Measurements from ENCODE around the gene VAC14. TPM values are rescaled to one million over a fixed set of nuclear protein-coding genes. Genes with fewer than 3 reads are reported as not detected.
A peak's percentile ranks its signal among the peaks of the same experiment; 100 is the strongest.

Gene VAC14
- total RNA-seq, 1 donor from 2014 or later, result 21.0 TPM

DNA sequence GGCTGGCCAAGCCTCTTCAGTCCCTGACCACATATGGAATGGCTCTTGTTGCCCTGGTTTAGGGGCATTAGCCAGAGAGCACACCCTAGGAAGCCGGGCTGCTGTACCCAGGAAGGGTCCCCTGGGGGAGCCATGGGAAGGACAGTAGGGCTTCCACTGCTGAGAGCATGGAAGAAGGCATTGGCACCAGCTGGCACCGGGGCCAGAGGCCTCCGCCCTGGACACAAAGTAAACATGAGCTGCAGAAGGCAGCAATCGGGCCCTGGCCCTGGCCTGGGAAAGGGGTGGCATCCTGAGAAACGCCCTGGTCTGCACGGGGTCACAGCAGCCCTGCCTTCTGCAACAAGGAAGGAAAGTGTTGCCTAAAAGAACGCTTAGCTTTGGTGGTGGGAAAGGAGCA, 49.4 kb downstream of the VAC14 start:
- intact Hi-C loops (cut with micrococcal nuclease), result no loop called here
- peaks cover 66% of the 10 kb centered on the region for H3K4me1 ChIP-seq
- peaks cover 4% of the 10 kb centered on the region for H3K36me3 ChIP-seq
- no peaks in the 10 kb centered on the region for H3K27me3 ChIP-seq (ENCODE audit: low read depth)
- TF ChIP-seq, protein P1, sequence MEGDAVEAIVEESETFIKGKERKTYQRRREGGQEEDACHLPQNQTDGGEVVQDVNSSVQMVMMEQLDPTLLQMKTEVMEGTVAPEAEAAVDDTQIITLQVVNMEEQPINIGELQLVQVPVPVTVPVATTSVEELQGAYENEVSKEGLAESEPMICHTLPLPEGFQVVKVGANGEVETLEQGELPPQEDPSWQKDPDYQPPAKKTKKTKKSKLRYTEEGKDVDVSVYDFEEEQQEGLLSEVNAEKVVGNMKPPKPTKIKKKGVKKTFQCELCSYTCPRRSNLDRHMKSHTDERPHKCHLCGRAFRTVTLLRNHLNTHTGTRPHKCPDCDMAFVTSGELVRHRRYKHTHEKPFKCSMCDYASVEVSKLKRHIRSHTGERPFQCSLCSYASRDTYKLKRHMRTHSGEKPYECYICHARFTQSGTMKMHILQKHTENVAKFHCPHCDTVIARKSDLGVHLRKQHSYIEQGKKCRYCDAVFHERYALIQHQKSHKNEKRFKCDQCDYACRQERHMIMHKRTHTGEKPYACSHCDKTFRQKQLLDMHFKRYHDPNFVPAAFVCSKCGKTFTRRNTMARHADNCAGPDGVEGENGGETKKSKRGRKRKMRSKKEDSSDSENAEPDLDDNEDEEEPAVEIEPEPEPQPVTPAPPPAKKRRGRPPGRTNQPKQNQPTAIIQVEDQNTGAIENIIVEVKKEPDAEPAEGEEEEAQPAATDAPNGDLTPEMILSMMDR (IDR thresholded peaks at IDR 0.05; ENCODE audit: borderline replicate concordance), result no peak
- no peak overlapping the region for H3K4me3 ChIP-seq
- DNase-seq, result no peak
- peak overlapping the region; percentile 78 for H3K27ac ChIP-seq (replicated peaks)
- no peaks in the 10 kb centered on the region for H3K9me3 ChIP-seq (replicated peaks)

DNA sequence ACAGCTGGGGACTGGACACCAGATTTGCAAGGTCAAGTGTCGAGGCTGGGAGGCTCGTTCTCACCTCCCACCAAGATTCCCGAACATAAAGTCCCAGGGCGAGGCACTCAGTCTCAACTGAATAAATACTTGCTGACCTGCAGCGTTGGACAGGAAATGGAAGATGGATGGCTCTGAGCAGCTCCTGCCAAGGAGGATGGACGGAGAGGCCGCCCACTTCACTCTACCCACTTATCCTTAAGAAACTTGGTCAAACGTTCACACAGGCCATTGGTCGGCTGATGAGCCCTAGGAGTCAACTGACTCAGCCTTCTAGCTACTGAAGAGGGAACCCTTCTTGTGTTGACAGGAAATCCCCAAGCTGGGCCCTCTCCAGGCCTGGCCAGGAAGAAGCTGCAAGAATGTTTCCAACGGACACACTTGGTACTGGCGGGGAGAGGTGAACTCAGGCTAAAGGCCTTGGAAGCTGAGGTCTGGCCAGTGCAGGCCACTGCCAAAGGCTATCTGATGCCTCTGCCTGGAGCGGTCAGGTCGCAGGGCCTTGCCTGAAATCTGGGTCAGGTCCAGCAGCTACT, 50.0 kb downstream of the VAC14 start:
- no peaks in the 10 kb centered on the region for H3K9me3 ChIP-seq (replicated peaks)
- H3K4me3 ChIP-seq, result no peak overlapping the region
- peaks cover 72% of the 10 kb centered on the region for H3K4me1 ChIP-seq
- TF ChIP-seq, protein P1 (IDR thresholded peaks at IDR 0.05; ENCODE audit: borderline replicate concordance), result no peak
- no peaks in the 10 kb centered on the region for H3K27me3 ChIP-seq (ENCODE audit: low read depth)
- DNase-seq, result peak; percentile 76
- peak overlapping the region; percentile 78 for H3K27ac ChIP-seq (replicated peaks)
- intact Hi-C loops (cut with micrococcal nuclease), result no loop called here
- H3K36me3 ChIP-seq, result no peaks in the 10 kb centered on the region

DNA sequence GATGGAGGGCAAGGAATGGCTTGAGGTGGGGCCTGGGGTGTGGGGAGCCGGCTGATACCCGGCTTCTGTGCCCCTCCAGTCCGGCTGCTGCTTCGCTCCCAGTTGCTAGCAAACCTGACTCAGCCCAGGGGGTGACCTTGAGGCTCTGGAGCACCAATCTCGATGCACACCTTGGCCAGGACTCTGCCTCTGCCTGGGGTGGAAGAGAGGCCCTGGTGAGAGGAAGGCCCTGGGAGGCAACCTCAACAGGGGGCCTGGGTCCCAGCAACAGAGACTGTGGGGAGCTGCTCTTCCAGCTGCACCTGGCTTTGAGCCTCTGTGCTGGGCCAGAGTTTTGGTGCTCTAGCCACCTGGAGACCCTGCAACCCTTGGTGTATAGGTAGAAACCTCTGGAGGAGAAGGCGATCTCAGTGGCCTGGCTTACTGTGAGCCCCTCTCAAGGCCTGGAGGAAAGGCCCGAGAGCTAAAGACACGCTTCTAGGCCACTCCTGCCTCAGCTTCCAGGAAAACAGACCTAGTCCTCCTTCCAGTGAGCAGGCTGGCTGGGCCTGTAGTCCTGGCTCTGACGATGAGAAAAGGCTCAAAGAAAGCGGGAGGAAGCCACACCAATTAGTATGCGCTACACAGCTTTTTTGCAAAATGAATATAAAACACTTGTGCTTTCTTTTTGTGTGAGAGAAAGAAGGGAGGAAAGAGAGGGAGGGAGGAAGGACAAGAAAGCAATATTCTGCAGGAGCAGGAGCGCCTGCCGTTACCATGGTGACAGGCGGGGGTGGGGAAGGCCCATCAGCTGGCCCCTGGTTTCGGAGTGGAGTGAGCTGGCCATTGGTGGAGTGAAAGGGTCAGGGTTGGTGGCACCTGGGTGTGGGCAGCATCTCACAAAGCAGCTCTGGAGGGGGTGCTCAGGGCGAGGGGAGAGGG, 51.0 kb downstream of the VAC14 start:
- no peak for DNase-seq
- Histone ChIP-seq H3K36me3 (no peaks in the 10 kb centered on the region), H3K9me3 (replicated peaks) (no peaks in the 10 kb centered on the region), H3K4me1 (peaks cover 77% of the 10 kb centered on the region), H3K4me3 (no peak overlapping the region), H3K27ac (replicated peaks) (peak overlapping the region; percentile 78), H3K27me3 (ENCODE audit: low read depth) (no peaks in the 10 kb centered on the region)
- TF ChIP-seq, protein P1 (IDR thresholded peaks at IDR 0.05; ENCODE audit: borderline replicate concordance), result no peak
- intact Hi-C loops (cut with micrococcal nuclease), result loop anchor here (10.0 kb wide), 1 partner anchor 65 kb away; the partner anchor contains the start of gene MTSS2

DNA sequence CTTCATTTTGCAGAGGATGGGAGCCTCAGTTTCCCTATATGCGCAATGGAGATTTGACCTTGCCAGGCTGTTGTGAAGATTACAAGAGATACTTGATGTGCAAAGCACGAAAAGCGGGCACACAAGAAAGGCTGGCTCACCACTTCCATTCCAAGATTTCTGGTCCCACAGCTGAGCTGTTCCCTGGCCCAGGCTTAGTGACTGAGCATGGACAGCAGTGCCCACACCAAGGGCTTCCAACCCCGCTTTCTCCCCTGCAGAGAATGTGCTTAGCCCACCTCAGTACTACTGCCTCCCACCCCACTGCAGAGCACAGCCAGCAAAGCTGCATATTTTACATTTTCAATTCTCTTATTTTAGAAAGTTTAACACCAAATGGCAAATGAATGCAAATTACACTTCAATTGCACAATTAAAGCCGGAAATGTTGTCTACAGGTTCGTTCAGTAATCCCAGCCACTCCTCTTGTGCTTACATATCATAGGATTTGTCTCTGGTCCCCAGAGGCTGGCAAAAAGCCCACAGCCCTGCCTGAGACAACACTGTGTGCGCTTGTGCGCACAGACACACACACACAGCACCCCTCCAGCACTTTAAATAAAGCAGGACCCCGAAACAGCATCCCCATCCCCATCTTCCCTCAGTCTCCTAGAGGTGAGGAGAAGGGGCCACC, 51.8 kb downstream of the VAC14 start:
- peaks cover 78% of the 10 kb centered on the region for H3K4me1 ChIP-seq
- H3K27ac ChIP-seq (replicated peaks), result peak overlapping the region; percentile 78
- H3K9me3 ChIP-seq (replicated peaks), result no peaks in the 10 kb centered on the region
- H3K27me3 ChIP-seq (ENCODE audit: low read depth), result no peaks in the 10 kb centered on the region
- no peak overlapping the region for H3K4me3 ChIP-seq
- intact Hi-C loops (cut with micrococcal nuclease), result loop anchor here (10.0 kb wide), 1 partner anchor 64 kb away; the partner anchor contains the start of gene MTSS2
- DNase-seq, result no peak
- TF ChIP-seq, protein P1 (IDR thresholded peaks at IDR 0.05; ENCODE audit: borderline replicate concordance), result no peak
- no peaks in the 10 kb centered on the region for H3K36me3 ChIP-seq
